ENCODE measurements around the gene ALOX12. TPM values are rescaled to one million over a fixed set of nuclear protein-coding genes. Genes with fewer than 3 reads are reported as not detected.

The ALOX12 gene
- total and polyA plus RNA-seq, 4 donors, result 0.03 to 3.1 (median 0.24) TPM; not detected in 1

- under 1% methylated on average over 75 of the region's 75 CpGs for WGBS
Observed at GRCh38 chr17:7014261-7014994, 18.6 kb downstream of the ALOX12 start.

More at GRCh38 chr17:7014261-7014994, 18.6 kb downstream of the ALOX12 start:
- no peaks in the 10 kb centered on the region for H3K27me3 ChIP-seq (ENCODE audit: control insufficient read depth in 4 of 4, insufficient read depth in 4 of 4, low read length in 3 of 4)
- peak overlapping the region; percentile 96 to 99 for H3K27ac ChIP-seq (ENCODE audit: low read depth in 1 of 2, low read length in 2 of 2)
- H3K36me3 ChIP-seq (ENCODE audit: control insufficient read depth in 4 of 4, insufficient read depth in 3 of 4, low read depth in 1 of 4, low read length in 3 of 4), result peaks cover 0 to 5% (median 0%) of the 10 kb centered on the region in 4 donors
- TF ChIP-seq YY1 (IDR thresholded peaks at IDR 0.05) (peak; percentile 72), NR2F2 (IDR thresholded peaks at IDR 0.05) (no peak), JUND (IDR thresholded peaks at IDR 0.05) (peak in 1 of 2 donors; percentile 46), ATF3 (IDR thresholded peaks at IDR 0.05) (no peak), ZBTB33 (IDR thresholded peaks at IDR 0.05) (no peak), EGR1 (IDR thresholded peaks at IDR 0.05; ENCODE audit: low read depth in 2 of 2) (peak; percentile 41 to 52), SP1 (IDR thresholded peaks at IDR 0.05) (peak; percentile 77), GABPA (IDR thresholded peaks at IDR 0.05 in 1 of 2, conservative IDR thresholded peaks at IDR 0.05 in 1 of 2) (peak; percentile 80 to 93), REST (IDR thresholded peaks at IDR 0.05) (peak; percentile 89), TAF1 (conservative IDR thresholded peaks at IDR 0.05) (peak; percentile 82), RAD21 (IDR thresholded peaks at IDR 0.05) (peak in 1 of 2 donors; percentile 30), HNF4G (IDR thresholded peaks at IDR 0.05) (no peak), RXRA (IDR thresholded peaks at IDR 0.05) (peak; percentile 19 to 37), CTCF (IDR thresholded peaks at IDR 0.05; ENCODE audit: low read depth, low read length, missing input control) (peak; percentile 74), FOXA2 (IDR thresholded peaks at IDR 0.05) (no peak), HNF4A (conservative IDR thresholded peaks at IDR 0.05) (no peak), FOXA1 (IDR thresholded peaks at IDR 0.05) (peak; percentile 25), MAX (IDR thresholded peaks at IDR 0.05) (peak; percentile 43)
- no peaks in the 10 kb centered on the region for H3K9me3 ChIP-seq (ENCODE audit: control insufficient read depth in 4 of 4, low read length in 3 of 4)
- peak; percentile 95 for DNase-seq (ENCODE audit: low spot score)
- H3K4me3 ChIP-seq (ENCODE audit: low read depth in 1 of 3, low read length in 3 of 3), result peak overlapping the region; percentile 82 to 96 (median 95)
- H3K4me1 ChIP-seq (ENCODE audit: control insufficient read depth in 4 of 4, insufficient read depth in 4 of 4, low read length in 3 of 4), result peaks cover 9 to 44% (median 30%) of the 10 kb centered on the region in 4 donors
- H3K9ac ChIP-seq (ENCODE audit: low read depth in 1 of 2, low read length in 2 of 2), result peak overlapping the region; percentile 92 to 99

Data from liver (tissue), 9 donors.